ENCODE results near the gene CEP57L1. TPM values are rescaled to one million over a fixed set of nuclear protein-coding genes. Genes with fewer than 3 reads are reported as not detected.

CEP57L1 gene
- total RNA-seq, 1 donor from 2014 or later: 13.5 TPM

- no peak overlapping the region for H3K4me3 ChIP-seq (ENCODE audit: low read depth, low read length)
- no peak for TF ChIP-seq CTCF (conservative IDR thresholded peaks at IDR 0.05; ENCODE audit: low read depth, low read length)
- no peak for DNase-seq (ENCODE audit: low read depth)
These were observed 101.8 kb downstream of the CEP57L1 start for GRCh38 chr6:109197061-109197460.

GRCh38 chr6:109202409-109203264 lies 107.3 kb downstream of the CEP57L1 start:
- TF ChIP-seq CTCF (conservative IDR thresholded peaks at IDR 0.05; ENCODE audit: low read depth, low read length): no peak
- no peak for DNase-seq (ENCODE audit: low read depth)
- H3K4me3 ChIP-seq (ENCODE audit: low read depth, low read length): no peak overlapping the region

- no peak for TF ChIP-seq CTCF (conservative IDR thresholded peaks at IDR 0.05; ENCODE audit: low read depth, low read length)
- no peak for DNase-seq (ENCODE audit: low read depth)
These were observed 109.2 kb downstream of the CEP57L1 start for GRCh38 chr6:109204511-109204910.

GRCh38 chr6:109212683-109213082 lies 117.4 kb downstream of the CEP57L1 start:
- TF ChIP-seq CTCF (conservative IDR thresholded peaks at IDR 0.05; ENCODE audit: low read depth, low read length): no peak
- no peak overlapping the region for H3K4me3 ChIP-seq (ENCODE audit: low read depth, low read length)
- DNase-seq (ENCODE audit: low read depth): no peak

More at GRCh38 chr6:109204511-109204910, 109.2 kb downstream of the CEP57L1 start:
- H3K4me3 ChIP-seq (ENCODE audit: low read depth, low read length): no peak overlapping the region

Other genes starting within 250 kb of the CEP57L1 start
- 0.58 and 1.7 TPM in 2 replicates for gene ARMC2, start 247.1 kb upstream of the CEP57L1 start, total RNA-seq
- 5.7 and 8.0 TPM in 2 replicates for gene SESN1, start 661 bp upstream of the CEP57L1 start, total RNA-seq